OCI-M2 (cell line): ENCODE results near the gene PTDSS2.
"Not testable (repeated sequence)": the region's sequence is repeated elsewhere in the genome, so short reads cannot be mapped to it uniquely, and the experiment has no call there.

ENCODE experiments used
- DNase-seq: peaks from one replicate; lab custom pipeline; 2025; ENCODE audit not compliant: unreplicated experiment; lab: John Stamatoyannopoulos, UW

Gene PTDSS2

DNA sequence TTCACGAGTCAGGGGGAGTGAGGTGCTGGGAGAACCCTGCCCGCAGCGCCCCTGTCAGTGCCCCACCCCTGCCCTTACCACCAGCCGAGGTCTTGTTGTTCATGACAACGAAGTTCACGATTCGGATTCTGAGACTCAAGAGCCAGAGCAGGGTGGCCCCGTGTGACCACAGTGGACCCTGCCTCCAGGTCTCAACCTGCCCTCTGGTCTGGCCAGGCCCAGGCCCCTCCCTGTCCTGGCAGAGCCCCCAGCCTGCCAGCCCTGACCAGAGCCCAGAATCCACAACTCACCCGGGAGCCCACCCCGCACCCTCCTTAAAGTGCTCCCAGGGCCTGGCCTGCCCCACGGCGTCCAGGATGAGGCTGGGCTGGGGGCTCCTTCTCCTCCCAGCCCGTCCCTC is 18.2 kb upstream of the PTDSS2 start:
- DNase-seq = no peak

DNA sequence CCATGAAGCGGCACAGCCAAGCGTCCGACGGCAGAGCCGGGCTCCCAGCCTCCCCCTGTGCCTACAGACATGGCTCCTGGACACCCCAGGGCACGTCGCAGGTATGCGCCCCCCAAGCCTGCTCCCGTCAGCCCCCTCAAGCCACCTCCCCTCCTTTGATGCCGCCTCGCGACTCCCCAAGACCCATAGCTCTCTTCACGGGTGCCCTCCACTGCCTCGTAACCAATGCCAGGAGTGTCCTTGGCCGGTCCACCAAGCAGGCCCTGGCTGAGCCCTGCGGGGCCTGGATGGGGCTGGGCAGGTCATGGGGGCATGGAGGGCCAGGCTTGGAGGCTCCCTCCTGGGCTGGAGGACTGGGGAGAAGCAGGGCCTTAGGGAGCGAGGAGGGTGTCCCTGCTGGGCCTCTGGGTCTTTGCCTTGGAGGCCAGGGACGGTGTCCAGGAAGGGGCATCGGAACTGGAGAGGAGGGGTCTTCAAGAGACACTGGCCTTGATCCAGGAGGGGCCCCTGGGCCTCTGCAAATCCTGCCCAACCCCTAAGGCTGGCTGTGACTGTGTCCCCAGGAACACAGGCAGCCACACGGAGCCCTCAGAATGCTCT is 17.5 kb upstream of the PTDSS2 start:
- no peak for DNase-seq

DNA sequence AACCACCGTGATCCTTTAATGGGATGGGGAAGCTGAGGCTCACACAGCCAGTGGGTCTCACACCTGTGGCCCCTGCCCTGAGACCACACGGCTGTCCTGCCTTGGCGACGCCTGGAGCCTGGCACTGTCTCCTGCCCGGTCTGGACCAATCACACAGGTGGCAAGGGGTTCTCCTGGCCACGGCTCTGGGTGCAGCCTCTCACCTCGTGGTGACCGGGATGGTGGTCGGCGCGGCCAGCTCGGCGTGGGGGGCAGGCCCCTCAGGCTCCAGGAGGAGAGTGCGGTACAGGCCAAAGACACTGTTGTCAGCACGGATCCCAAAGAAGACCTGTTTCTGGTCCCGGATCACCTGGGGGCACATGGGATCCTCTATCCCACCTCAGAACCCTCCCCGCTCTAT is 17.0 kb upstream of the PTDSS2 start:
- no peak for DNase-seq

DNA sequence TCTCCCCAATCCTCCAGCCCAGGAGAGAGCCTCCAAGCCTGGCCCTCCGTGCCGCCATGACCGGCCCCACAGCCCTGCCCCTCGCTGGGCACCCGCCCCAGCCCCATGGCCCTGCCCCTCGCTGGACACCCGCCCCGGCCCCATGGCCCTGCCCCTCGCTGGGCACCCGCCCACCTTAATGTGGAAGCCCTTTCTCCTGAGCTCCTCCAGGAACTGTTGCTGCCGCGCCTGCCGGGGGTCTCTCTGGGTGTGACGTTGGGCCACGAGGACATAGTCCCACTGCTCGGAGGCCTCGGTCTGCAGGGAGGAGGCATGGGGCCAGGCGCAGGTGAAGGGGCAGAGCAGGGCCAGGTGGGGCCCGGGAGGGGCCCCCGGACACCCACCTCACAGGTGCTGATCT is 16.4 kb upstream of the PTDSS2 start:
- DNase-seq = no peak

DNA sequence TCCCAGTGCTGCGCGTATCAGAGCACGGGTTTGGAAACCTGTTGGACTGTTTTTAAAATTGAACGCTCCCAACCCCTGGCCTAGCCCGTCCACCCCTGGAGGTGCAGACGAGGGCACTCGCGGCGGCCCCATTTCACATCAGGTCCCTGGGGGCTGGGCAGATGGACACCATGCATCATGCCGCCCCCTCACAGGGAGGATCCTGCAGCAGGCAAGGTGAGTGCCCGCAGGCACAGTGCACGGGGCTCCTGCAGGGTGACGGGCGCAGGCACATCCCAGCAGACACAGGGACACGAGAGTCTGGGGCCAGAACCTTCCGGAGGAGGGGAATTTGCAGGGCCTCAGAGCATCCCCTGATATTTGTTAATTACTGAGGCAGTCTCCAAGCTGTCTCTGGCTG is 15.6 kb upstream of the PTDSS2 start:
- no peak for DNase-seq

GRCh38 chr11:434999-435740 is 14.9 kb upstream of the PTDSS2 start:
- not testable (repeated sequence) for DNase-seq

DNA sequence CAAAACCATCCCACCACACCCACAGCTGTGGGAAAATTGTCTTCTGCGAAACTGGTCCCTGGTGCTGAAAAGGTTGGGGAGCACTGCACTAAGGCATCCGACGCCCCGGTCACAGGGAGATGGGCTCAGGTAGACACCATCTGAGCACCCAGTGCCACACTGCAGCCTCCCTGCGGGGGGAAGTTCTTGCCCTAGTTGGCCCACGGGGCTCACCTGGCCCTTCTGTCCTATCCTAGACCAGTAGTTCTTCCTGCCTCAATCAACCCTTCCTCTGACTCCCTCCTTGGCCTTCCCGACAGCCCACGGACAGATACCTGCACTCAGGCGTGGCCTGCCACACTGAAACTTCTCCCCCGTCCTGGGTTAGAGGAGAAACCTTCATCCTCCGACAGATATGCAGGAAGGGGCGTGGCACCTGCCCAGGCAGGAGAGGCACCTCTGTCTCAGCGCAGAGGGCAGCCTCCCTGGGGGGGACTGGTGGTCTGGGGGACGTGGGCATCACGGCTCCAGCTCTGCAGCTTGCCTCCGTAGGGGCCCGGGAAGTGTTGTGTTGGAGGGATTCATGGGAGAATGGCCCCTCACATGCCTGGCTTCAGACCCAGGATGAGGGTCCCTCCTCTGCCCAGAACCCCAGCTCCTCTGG is 12.7 kb upstream of the PTDSS2 start:
- DNase-seq = no peak

GRCh38 chr11:438101-438844 is 11.8 kb upstream of the PTDSS2 start:
- no peak for DNase-seq

- DNase-seq = no peak
Observed at GRCh38 chr11:439315-440064, 10.6 kb upstream of the PTDSS2 start.

- DNase-seq = no peak
Observed at GRCh38 chr11:440065-441042, 9.7 kb upstream of the PTDSS2 start.

DNA sequence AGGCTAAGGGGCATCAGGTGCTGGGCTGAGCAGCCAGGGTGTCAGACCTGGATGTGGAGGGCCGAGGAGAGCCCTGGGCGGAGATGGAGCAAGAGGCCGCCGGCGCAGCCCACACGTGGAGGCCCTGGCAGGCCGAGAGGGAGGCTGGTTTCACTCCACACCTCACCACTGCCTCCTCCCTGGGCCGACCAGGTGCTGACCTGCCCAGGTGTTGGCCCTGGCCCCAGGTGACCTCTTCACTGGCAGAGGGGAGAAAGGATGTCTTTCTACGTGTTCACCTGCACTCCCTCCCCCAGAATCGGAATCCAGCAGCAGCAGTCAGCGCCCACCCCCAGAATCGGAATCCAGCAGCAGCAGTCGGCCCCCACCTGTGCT is 9.0 kb upstream of the PTDSS2 start:
- no peak for DNase-seq

GRCh38 chr11:441418-442274 is 8.4 kb upstream of the PTDSS2 start, which contains the start of gene ANO9:
Gene ANO9 (minus strand): TSS chr11:442011. CDS start chr11:441926, 85 bp downstream.
- no peak for DNase-seq

DNA sequence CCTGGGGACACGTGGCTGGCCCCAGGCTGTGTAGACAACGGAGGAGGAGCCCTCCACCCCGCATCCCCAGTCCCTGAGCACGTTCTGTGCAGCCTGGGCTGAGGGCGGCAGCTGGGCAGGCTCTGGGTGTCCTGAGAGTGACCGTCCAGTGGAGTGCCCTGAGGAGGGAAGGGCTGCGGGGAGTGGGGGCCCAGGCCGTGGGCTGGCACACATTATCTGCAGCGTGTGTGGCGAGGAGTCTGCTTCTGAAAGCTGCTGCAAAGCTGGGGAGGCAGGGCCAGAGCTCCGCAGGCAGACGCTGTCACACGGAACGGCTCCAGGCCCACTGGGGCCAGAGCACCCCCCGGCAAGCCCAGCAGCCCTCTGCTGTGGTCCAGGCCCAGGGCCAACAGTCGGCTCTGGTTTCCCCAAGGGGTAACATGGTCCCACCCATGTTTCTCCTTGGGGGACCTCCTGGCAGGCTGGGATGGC is 7.4 kb upstream of the PTDSS2 start:
- no peak for DNase-seq

- DNase-seq = no peak
Observed at GRCh38 chr11:443542-444199, 6.4 kb upstream of the PTDSS2 start.

DNA sequence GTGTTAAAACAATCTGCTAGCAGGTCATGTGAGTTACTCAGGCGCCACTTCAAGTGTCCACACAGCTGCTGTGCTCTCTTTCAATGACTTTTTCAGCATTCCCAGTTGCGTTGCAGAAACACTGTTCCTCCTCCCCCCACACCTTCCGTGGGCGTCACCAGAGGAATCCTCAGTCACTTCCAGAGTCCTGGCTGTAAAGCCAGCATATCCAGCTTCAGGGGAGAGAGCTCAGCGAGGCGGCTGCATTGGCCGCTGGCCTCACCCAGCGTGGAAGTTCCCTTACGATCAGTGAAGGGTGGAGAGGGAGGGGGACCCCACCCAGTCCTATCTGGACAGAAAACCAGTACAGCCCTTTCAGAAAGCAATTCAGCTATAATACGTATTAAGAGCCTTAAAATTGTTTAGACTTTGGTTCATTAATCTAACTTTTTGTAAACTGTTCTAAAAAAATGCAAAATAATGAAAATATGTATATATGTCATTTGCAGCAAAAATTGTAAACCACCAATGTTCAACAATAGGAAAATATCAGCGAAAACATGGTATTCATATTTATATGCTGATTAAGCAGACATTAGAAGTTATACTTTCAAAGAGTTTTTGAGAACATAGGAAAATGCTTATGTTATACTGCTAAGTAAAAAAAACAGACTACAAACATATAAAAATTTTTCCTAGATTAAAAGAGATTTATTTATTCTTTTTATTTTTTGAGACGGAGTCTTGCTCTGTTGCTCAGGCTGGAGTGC is 5.5 kb upstream of the PTDSS2 start:
- no peak for DNase-seq

DNA sequence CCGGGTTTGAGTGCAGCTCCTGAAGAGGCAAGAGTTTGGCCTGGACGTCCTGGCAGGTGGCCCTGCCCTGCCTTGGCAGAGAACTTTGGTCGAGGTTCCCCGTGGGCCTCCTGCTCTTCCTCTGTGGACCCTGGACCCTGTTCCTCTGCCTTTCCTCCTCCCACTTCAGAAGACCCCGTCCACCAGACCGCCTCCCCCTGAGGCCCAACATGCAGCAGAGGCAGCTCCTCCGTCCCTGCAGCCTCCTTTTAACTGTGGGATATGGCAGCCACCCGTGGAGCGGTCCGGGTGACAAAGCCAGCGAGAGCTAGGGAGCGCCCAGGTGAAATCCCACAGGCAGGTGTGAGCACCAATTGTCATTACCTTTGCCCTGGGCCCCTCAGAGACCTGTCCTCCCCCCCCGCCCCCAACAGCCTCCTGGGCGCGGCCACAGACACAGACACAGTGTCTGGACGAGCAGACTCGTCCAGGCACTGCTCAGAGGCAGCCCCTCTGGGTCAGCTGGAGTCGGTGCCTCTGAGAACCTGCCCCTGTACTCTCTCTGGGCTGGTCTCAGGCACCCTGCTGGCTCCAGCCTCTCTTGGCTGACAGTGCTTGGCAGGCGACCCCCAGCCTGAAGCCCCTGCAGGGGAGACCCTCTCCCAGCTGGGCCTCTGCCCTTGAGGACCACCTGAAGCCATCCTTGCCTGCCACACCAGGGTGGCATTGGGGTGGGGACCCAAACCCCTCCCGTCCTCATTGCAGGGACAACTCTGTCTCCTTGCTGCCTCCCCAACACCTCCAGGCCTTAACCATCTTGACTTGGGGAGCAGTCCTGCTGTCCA is 4.1 kb upstream of the PTDSS2 start:
- DNase-seq = no peak

- DNase-seq = no peak
Observed at GRCh38 chr11:446891-447290, 3.2 kb upstream of the PTDSS2 start.
